Spleen (tissue), 11 donors: ENCODE data around the gene RSL24D1. TPM values are rescaled to one million over a fixed set of nuclear protein-coding genes. Genes with fewer than 3 reads are reported as not detected.

Experiments used
- DNase-seq: peaks from one replicate; pipeline ENCODE4 v3.0.0-alpha.2; 2020
- H3K27ac ChIP-seq, 8 donors: fragments of 200-600 bp; sonication (generic) in 7 of 8; 1 replicate in 4 of 8; 2 replicates in 4 of 8; pipeline versions ENCODE4 v1.5.0 to v1.8.0; 2016 to 2021; ENCODE audit warnings: inconsistent platforms in 4 of 8, mild to moderate bottlenecking in 4 of 8, moderate library complexity in 1 of 8
- H3K27me3 ChIP-seq, 7 donors: fragments of 200-600 bp; sonication (generic) in 6 of 7; replicated peaks in 1 of 7; 1 replicate in 4 of 7; 2 replicates in 3 of 7; pipeline versions ENCODE4 v1.5.0 to v1.8.0; 2016 to 2021; ENCODE audit warnings: inconsistent platforms in 3 of 7, mild to moderate bottlenecking in 1 of 7
- H3K36me3 ChIP-seq, 6 donors: fragments of 200-600 bp; sonication (generic) in 5 of 6; 1 replicate in 4 of 6; 2 replicates in 2 of 6; pipeline versions ENCODE4 v1.5.0 to v1.8.0; 2016 to 2021; ENCODE audit warnings: inconsistent platforms in 2 of 6
- H3K4me1 ChIP-seq, 6 donors: fragments of 200-600 bp; sonication (generic) in 5 of 6; 1 replicate in 3 of 6; 2 replicates in 3 of 6; pipeline versions ENCODE4 v1.5.0 to v1.8.0; 2016 to 2021; ENCODE audit warnings: inconsistent platforms in 3 of 6
- H3K4me3 ChIP-seq, 8 donors: fragments of 200-600 bp; sonication (generic) in 7 of 8; 1 replicate in 4 of 8; 2 replicates in 4 of 8; pipeline versions ENCODE4 v1.5.0 to v1.8.0; 2016 to 2021; ENCODE audit warnings: inconsistent platforms in 4 of 8, mild to moderate bottlenecking in 4 of 8, moderate library complexity in 2 of 8
- H3K9me3 ChIP-seq, 8 donors: fragments of 200-600 bp; sonication (generic) in 7 of 8; 1 replicate in 4 of 8; 2 replicates in 4 of 8; pipeline versions ENCODE4 v1.5.0 to v1.8.0; 2016 to 2021; ENCODE audit warnings: inconsistent platforms in 4 of 8
- POLR2A ChIP-seq, 3 donors: fragments of 450-650 bp; IDR thresholded peaks; one replicate each; pipeline ENCODE4 v1.5.1; 2017; ENCODE audit warnings: antibody characterized with exemption in 3 of 3, mild to moderate bottlenecking in 1 of 3
- POLR2AphosphoS5 ChIP-seq, 3 donors: sonication (generic); formaldehyde crosslinking; IDR thresholded peaks; one replicate each; pipeline ENCODE4 v1.5.1; 2017; ENCODE audit warnings: antibody characterized with exemption in 3 of 3
- WGBS, 5 donors: extraction: QIAGEN DNeasy Blood & Tissue Kit in 3 of 5; methylation state at CpG; one replicate each; pipeline versions ENCODE4 v1.1.5 to v1.1.7; 2013 to 2018; 5-methylcytosine and 5-hydroxymethylcytosine counted together
- intact Hi-C: fragments of 100-400 bp; cut with DNase I; formaldehyde crosslinking; loops from one replicate; pipeline ENCODE4 v1.15.0; 2023; ENCODE audit warnings: low total_unique reads
- polyA plus RNA-seq, 3 donors: library from polyadenylated mRNA; stranded (reverse); fragments of 200-250 nt; gene quantifications; one replicate each; pipeline ENCODE4 v1.2.1, GENCODE V29; 2013
- total RNA-seq, 7 donors: library from RNA; depleted of rRNA in 3 of 7; stranded (reverse); fragments of >200 nt in 3 of 7; fragmentation: NEBNext Ultra II Directional in 4 of 7; extraction: Animal tissue kit (Norgen Biotek cat#: 25700) in 4 of 7; gene quantifications; one replicate each; pipeline versions ENCODE4 v1.1.0 to v1.2.1, GENCODE V29; 2016 to 2021
- TF ChIP-seq, protein P1 (sequence below), 11 experiments: fragments of 200-600 bp in 7 of 11; fragments of 450-650 bp in 4 of 11; sonication (generic) in 4 of 11; IDR thresholded peaks in 8 of 11; conservative IDR thresholded peaks in 3 of 11; 1 replicate in 7 of 11; 2 replicates in 4 of 11; pipeline versions ENCODE4 v1.4.0 to v1.8.0; 2016 to 2021; ENCODE audit warnings: antibody characterized with exemption in 11 of 11, inconsistent platforms in 4 of 11, mild to moderate bottlenecking in 1 of 11
- donor health status: healthy with polysubstance abuse.
- donor health status: DM: no; HTN: no; CAD: no; lungs with moderate emphysema.
- donor health status: DM: no; HTN: no; CAD: no.
- donor health status: Bipolar disorder and iron deficiency.
- donor health status: healthy.
- donor health status: DM: no; HTN: no; CAD: no.
- donor health status: DM: yes; HTN: yes; CAD: no.

RSL24D1 gene
- total and polyA plus RNA-seq, 10 donors = 43.7 to 103 (median 56.0) TPM

DNA sequence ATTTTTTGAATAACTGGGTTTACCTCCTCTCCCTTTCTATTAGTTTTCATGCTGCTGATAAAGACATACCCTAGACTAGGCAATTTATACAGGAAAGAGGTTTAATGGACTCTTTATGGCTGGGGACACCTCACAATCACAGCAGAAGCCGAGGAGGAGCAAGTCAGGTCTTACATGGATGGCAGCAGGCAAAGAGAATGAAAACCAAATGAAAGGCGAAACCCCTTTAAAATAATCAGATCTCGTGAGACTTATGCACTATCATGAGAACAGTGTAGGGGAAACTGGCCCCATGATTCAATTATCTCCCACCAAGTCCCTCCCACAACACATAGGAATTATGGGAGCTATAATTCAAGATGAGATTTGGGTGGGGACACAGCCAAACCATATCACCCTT lies 2.0 kb upstream of the RSL24D1 start:
- H3K4me3 ChIP-seq = no peak overlapping the region
- H3K27ac ChIP-seq = no peak overlapping the region
- H3K4me1 ChIP-seq = peaks cover 27 to 42% (median 33%) of the 10 kb centered on the region in 6 donors
- peaks cover 0 to 3% (median 0%) of the 10 kb centered on the region in 8 donors for H3K9me3 ChIP-seq
- no peak for DNase-seq
- peaks cover 0 to 11% (median 0%) of the 10 kb centered on the region in 6 donors for H3K36me3 ChIP-seq
- H3K27me3 ChIP-seq = no peaks in the 10 kb centered on the region
- TF ChIP-seq, protein P1, sequence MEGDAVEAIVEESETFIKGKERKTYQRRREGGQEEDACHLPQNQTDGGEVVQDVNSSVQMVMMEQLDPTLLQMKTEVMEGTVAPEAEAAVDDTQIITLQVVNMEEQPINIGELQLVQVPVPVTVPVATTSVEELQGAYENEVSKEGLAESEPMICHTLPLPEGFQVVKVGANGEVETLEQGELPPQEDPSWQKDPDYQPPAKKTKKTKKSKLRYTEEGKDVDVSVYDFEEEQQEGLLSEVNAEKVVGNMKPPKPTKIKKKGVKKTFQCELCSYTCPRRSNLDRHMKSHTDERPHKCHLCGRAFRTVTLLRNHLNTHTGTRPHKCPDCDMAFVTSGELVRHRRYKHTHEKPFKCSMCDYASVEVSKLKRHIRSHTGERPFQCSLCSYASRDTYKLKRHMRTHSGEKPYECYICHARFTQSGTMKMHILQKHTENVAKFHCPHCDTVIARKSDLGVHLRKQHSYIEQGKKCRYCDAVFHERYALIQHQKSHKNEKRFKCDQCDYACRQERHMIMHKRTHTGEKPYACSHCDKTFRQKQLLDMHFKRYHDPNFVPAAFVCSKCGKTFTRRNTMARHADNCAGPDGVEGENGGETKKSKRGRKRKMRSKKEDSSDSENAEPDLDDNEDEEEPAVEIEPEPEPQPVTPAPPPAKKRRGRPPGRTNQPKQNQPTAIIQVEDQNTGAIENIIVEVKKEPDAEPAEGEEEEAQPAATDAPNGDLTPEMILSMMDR (IDR thresholded peaks at IDR 0.05 in 8 of 11, conservative IDR thresholded peaks at IDR 0.05 in 3 of 11) = no peak
- TF ChIP-seq POLR2AphosphoS5 (IDR thresholded peaks at IDR 0.05) = no peak
- TF ChIP-seq POLR2A (IDR thresholded peaks at IDR 0.05) = no peak
- 78 to 99% (median 97%) methylated on average over 3 of the region's 3 CpGs for WGBS, 5 donors
- intact Hi-C loops = no loop called here

DNA sequence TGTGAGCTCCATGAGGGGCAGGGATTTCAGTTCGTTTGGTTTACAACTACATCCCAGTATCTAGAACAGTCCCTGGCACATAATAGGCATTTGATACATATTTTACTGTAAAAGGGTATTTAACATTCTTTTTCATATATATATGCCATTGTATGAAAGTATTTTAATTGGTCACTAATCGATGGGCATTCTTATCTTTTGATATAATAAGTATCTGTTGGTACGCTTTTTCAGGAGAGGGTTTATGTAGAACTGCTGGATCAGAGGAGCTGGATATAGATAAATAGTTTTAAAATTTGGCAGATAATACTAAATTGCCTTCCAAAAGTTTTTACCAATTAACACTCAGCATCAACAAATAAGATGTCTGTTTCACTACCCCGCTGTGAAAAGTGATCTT lies 978 bp upstream of the RSL24D1 start:
- no peaks in the 10 kb centered on the region for H3K27me3 ChIP-seq
- TF ChIP-seq POLR2AphosphoS5 (IDR thresholded peaks at IDR 0.05) = no peak
- no peak for TF ChIP-seq POLR2A (IDR thresholded peaks at IDR 0.05)
- TF ChIP-seq, protein P1 (IDR thresholded peaks at IDR 0.05 in 8 of 11, conservative IDR thresholded peaks at IDR 0.05 in 3 of 11) = no peak
- H3K4me1 ChIP-seq = peaks cover 28 to 52% (median 41%) of the 10 kb centered on the region in 6 donors
- peak overlapping the region; percentile 52 to 88 (median 78) for H3K4me3 ChIP-seq
- no peak for DNase-seq
- WGBS, 5 donors = 48 to 68% (median 63%) methylated on average over 4 of the region's 4 CpGs
- intact Hi-C loops = no loop called here
- H3K9me3 ChIP-seq = peaks cover 0 to 3% (median 0%) of the 10 kb centered on the region in 8 donors
- H3K27ac ChIP-seq = peak overlapping the region; percentile 84 to 97 (median 95)
- peaks cover 0 to 9% (median under 1%) of the 10 kb centered on the region in 6 donors for H3K36me3 ChIP-seq

DNA sequence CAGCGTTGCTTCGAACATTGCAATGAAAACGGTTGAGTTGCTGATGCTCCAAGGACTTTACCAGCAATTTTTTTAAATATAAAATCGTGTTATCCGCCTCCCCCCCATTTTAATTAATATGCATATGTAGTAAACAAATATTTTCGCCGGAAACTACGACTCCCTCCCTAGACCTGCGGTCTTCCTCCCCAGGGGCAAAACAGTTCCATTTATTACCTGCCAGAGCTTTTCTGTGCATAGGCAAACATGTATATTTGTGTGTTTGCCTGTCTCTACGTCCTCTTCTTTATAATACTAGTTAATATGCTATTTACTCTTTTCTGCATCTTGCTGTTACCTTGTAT lies 593 bp upstream of the RSL24D1 start:
- Histone ChIP-seq H3K4me3 (peak overlapping the region; percentile 52 to 88 (median 78)), H3K9me3 (peaks cover 0 to 3% (median 0%) of the 10 kb centered on the region in 8 donors), H3K4me1 (peaks cover 28 to 56% (median 41%) of the 10 kb centered on the region in 6 donors), H3K36me3 (peaks cover 0 to 12% (median 2%) of the 10 kb centered on the region in 6 donors), H3K27me3 (no peaks in the 10 kb centered on the region), H3K27ac (peak overlapping the region; percentile 84 to 97 (median 95))
- DNase-seq = no peak
- 0 to 2% (median 1%) methylated on average over 10 of the region's 10 CpGs for WGBS, 5 donors
- TF ChIP-seq POLR2A (IDR thresholded peaks at IDR 0.05) (no peak), POLR2AphosphoS5 (IDR thresholded peaks at IDR 0.05) (no peak)
- TF ChIP-seq, protein P1 (IDR thresholded peaks at IDR 0.05 in 8 of 11, conservative IDR thresholded peaks at IDR 0.05 in 3 of 11) = no peak
- intact Hi-C loops = no loop called here

DNA sequence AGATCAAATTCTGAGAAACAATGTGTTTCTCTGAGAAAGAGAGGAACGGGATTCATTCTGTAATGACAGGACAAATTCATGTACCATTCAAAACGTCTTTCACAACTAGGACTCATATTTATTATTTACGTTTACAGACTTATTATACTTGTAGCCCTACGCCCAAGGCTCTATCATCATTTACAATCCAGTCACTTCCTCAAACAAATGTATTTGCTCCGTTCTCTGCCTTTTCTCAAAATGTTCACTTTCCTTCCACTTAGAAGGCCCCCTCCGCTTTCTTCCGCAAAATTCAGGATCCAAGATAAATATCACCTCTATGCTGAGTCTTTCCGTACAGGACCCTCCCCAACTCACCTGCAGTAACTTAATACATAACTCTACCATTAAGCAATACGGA lies 745 bp downstream of the RSL24D1 start:
- 1 to 2% (median 1%) methylated on average over 9 of the region's 9 CpGs for WGBS, 5 donors
- H3K9me3 ChIP-seq = peaks cover 0 to 3% (median 0%) of the 10 kb centered on the region in 8 donors
- DNase-seq = no peak
- intact Hi-C loops = no loop called here
- peaks cover 28 to 66% (median 44%) of the 10 kb centered on the region in 6 donors for H3K4me1 ChIP-seq
- H3K4me3 ChIP-seq = peak overlapping the region; percentile 52 to 88 (median 78)
- no peaks in the 10 kb centered on the region for H3K27me3 ChIP-seq
- H3K27ac ChIP-seq = peak overlapping the region; percentile 84 to 97 (median 95)
- peaks cover 0 to 21% (median 15%) of the 10 kb centered on the region in 6 donors for H3K36me3 ChIP-seq
- no peak for TF ChIP-seq POLR2A (IDR thresholded peaks at IDR 0.05)
- TF ChIP-seq, protein P1 (IDR thresholded peaks at IDR 0.05 in 8 of 11, conservative IDR thresholded peaks at IDR 0.05 in 3 of 11) = no peak
- no peak for TF ChIP-seq POLR2AphosphoS5 (IDR thresholded peaks at IDR 0.05)
